Measurements from ENCODE around the gene WNT1. TPM values are rescaled to one million over a fixed set of nuclear protein-coding genes. Genes with fewer than 3 reads are reported as not detected.

WNT1 gene
- total RNA-seq, 2 donors from 2014 or later, result not detected

GRCh38 chr12:49017891-49018260, 39.8 kb downstream of the WNT1 start:
- peaks cover 18% of the 10 kb centered on the region for H3K36me3 Mint-ChIP-seq
- H3K27me3 Mint-ChIP-seq, result no peaks in the 10 kb centered on the region
- H3K4me1 Mint-ChIP-seq (ENCODE audit: low read depth in 2 of 2), result peaks cover 35 to 37% of the 10 kb centered on the region in 2 donors
- H3K27ac Mint-ChIP-seq, result peak overlapping the region; percentile 95 to 98
- H3K9me3 Mint-ChIP-seq, result no peaks in the 10 kb centered on the region
- ATAC-seq (peak; percentile 25 to 42), DNase-seq (ENCODE audit: low spot score) (no peak)
- peak overlapping the region; percentile 94 for H3K4me3 Mint-ChIP-seq

- Mint-ChIP-seq H3K36me3 (peaks cover 18% of the 10 kb centered on the region), H3K4me1 (ENCODE audit: low read depth in 2 of 2) (peaks cover 35 to 37% of the 10 kb centered on the region in 2 donors)
These were observed 40.4 kb downstream of the WNT1 start, which contains the start of gene PRKAG1 for GRCh38 chr12:49018261-49019119. Gene PRKAG1, minus strand, starts transcription at chr12:49018776. Its CDS starts 36 bp downstream, at chr12:49018740.

GRCh38 chr12:49019120-49019430, 41.0 kb downstream of the WNT1 start:
- Mint-ChIP-seq H3K27ac (peak overlapping the region; percentile 95 to 98), H3K4me3 (peak overlapping the region; percentile 94), H3K27me3 (no peaks in the 10 kb centered on the region), H3K4me1 (ENCODE audit: low read depth in 2 of 2) (peaks cover 35 to 37% of the 10 kb centered on the region in 2 donors), H3K9me3 (no peaks in the 10 kb centered on the region), H3K36me3 (peaks cover 18% of the 10 kb centered on the region)
- ATAC-seq (peak; percentile 2 to 18), DNase-seq (ENCODE audit: low spot score) (no peak)

More at GRCh38 chr12:49018261-49019119, 40.4 kb downstream of the WNT1 start, which contains the start of gene PRKAG1:
- DNase-seq (ENCODE audit: low spot score) (peak; percentile 97), ATAC-seq (peak; percentile 96 to 97)
- Mint-ChIP-seq H3K9me3 (no peaks in the 10 kb centered on the region), H3K4me3 (peak within 1 kb of the TSS; percentile 94), H3K27ac (peak within 1 kb of the TSS; percentile 95 to 98), H3K27me3 (no peaks in the 10 kb centered on the region)

- H3K27ac Mint-ChIP-seq, result peak overlapping the region; percentile 95 to 98
- H3K27me3 Mint-ChIP-seq, result no peaks in the 10 kb centered on the region
- DNase-seq (ENCODE audit: low spot score) (no peak), ATAC-seq (no peak)
- H3K36me3 Mint-ChIP-seq, result peaks cover 18% of the 10 kb centered on the region
- peaks cover 30 to 37% of the 10 kb centered on the region in 2 donors for H3K4me1 Mint-ChIP-seq (ENCODE audit: low read depth in 2 of 2)
- no peaks in the 10 kb centered on the region for H3K9me3 Mint-ChIP-seq
- peak overlapping the region; percentile 94 for H3K4me3 Mint-ChIP-seq
These were observed 41.6 kb downstream of the WNT1 start for GRCh38 chr12:49019443-49020324.

GRCh38 chr12:49020441-49020840, 42.3 kb downstream of the WNT1 start:
- no peaks in the 10 kb centered on the region for H3K27me3 Mint-ChIP-seq
- DNase-seq (ENCODE audit: low spot score) (no peak), ATAC-seq (no peak)
- no peak overlapping the region for H3K4me3 Mint-ChIP-seq
- H3K9me3 Mint-ChIP-seq, result no peaks in the 10 kb centered on the region
- no peak overlapping the region for H3K27ac Mint-ChIP-seq
- peaks cover 27 to 37% of the 10 kb centered on the region in 2 donors for H3K4me1 Mint-ChIP-seq (ENCODE audit: low read depth in 2 of 2)
- peaks cover 14% of the 10 kb centered on the region for H3K36me3 Mint-ChIP-seq

GRCh38 chr12:49021292-49021915, 43.3 kb downstream of the WNT1 start:
- no peak overlapping the region for H3K4me3 Mint-ChIP-seq
- H3K36me3 Mint-ChIP-seq, result peaks cover 16% of the 10 kb centered on the region

GRCh38 chr12:49022558-49023178, 44.5 kb downstream of the WNT1 start:
- DNase-seq (ENCODE audit: low spot score) (no peak), ATAC-seq (no peak)
- Mint-ChIP-seq H3K9me3 (no peaks in the 10 kb centered on the region), H3K4me3 (no peak overlapping the region), H3K4me1 (ENCODE audit: low read depth in 2 of 2) (peaks cover 12 to 18% of the 10 kb centered on the region in 2 donors), H3K27me3 (no peaks in the 10 kb centered on the region), H3K27ac (peak overlapping the region in 1 of 2 donors; percentile 65), H3K36me3 (peaks cover 12% of the 10 kb centered on the region)

More at GRCh38 chr12:49021292-49021915, 43.3 kb downstream of the WNT1 start:
- H3K27ac Mint-ChIP-seq, result peak overlapping the region in 1 of 2 donors; percentile 65
- H3K9me3 Mint-ChIP-seq, result no peaks in the 10 kb centered on the region
- H3K27me3 Mint-ChIP-seq, result no peaks in the 10 kb centered on the region
- H3K4me1 Mint-ChIP-seq (ENCODE audit: low read depth in 2 of 2), result peaks cover 23 to 31% of the 10 kb centered on the region in 2 donors
- ATAC-seq, result no peak
- no peak for DNase-seq (ENCODE audit: low spot score)

GRCh38 chr12:49023812-49024211, 45.7 kb downstream of the WNT1 start:
- Mint-ChIP-seq H3K36me3 (peaks cover 17% of the 10 kb centered on the region), H3K4me1 (ENCODE audit: low read depth in 2 of 2) (peaks cover 8 to 11% of the 10 kb centered on the region in 2 donors), H3K9me3 (no peaks in the 10 kb centered on the region), H3K27ac (no peak overlapping the region), H3K4me3 (no peak overlapping the region), H3K27me3 (no peaks in the 10 kb centered on the region)
- DNase-seq (ENCODE audit: low spot score) (no peak), ATAC-seq (no peak)

- no peaks in the 10 kb centered on the region for H3K9me3 Mint-ChIP-seq
- H3K4me3 Mint-ChIP-seq, result no peak overlapping the region
- H3K27ac Mint-ChIP-seq, result no peak overlapping the region
- peaks cover 17% of the 10 kb centered on the region for H3K36me3 Mint-ChIP-seq
- ATAC-seq, result no peak
- H3K27me3 Mint-ChIP-seq, result no peaks in the 10 kb centered on the region
- peaks cover 4 to 5% of the 10 kb centered on the region in 2 donors for H3K4me1 Mint-ChIP-seq (ENCODE audit: low read depth in 2 of 2)
- no peak for DNase-seq (ENCODE audit: low spot score)
These were observed 46.4 kb downstream of the WNT1 start for GRCh38 chr12:49024543-49024942.

GRCh38 chr12:49025463-49025862, 47.3 kb downstream of the WNT1 start:
- H3K4me1 Mint-ChIP-seq (ENCODE audit: low read depth in 2 of 2), result no peaks in the 10 kb centered on the region
- no peak overlapping the region for H3K27ac Mint-ChIP-seq
- no peak for DNase-seq (ENCODE audit: low spot score)
- ATAC-seq, result no peak
- no peaks in the 10 kb centered on the region for H3K9me3 Mint-ChIP-seq
- H3K27me3 Mint-ChIP-seq, result no peaks in the 10 kb centered on the region
- no peak overlapping the region for H3K4me3 Mint-ChIP-seq
- H3K36me3 Mint-ChIP-seq, result peaks cover 17% of the 10 kb centered on the region

GRCh38 chr12:49026101-49026500, 48.0 kb downstream of the WNT1 start:
- H3K27ac Mint-ChIP-seq, result no peak overlapping the region
- H3K36me3 Mint-ChIP-seq, result peaks cover 17% of the 10 kb centered on the region
- ATAC-seq, result no peak

GRCh38 chr12:49026678-49027480, 48.8 kb downstream of the WNT1 start:
- Mint-ChIP-seq H3K27ac (no peak overlapping the region), H3K36me3 (peaks cover 17% of the 10 kb centered on the region), H3K4me3 (no peak overlapping the region), H3K4me1 (ENCODE audit: low read depth in 2 of 2) (no peaks in the 10 kb centered on the region), H3K9me3 (no peaks in the 10 kb centered on the region), H3K27me3 (no peaks in the 10 kb centered on the region)
- ATAC-seq (no peak), DNase-seq (ENCODE audit: low spot score) (no peak)

More at GRCh38 chr12:49026101-49026500, 48.0 kb downstream of the WNT1 start:
- Mint-ChIP-seq H3K27me3 (no peaks in the 10 kb centered on the region), H3K4me1 (ENCODE audit: low read depth in 2 of 2) (no peaks in the 10 kb centered on the region), H3K9me3 (no peaks in the 10 kb centered on the region), H3K4me3 (no peak overlapping the region)
- DNase-seq (ENCODE audit: low spot score), result no peak
